DMS114 treated with DMSO at 0.1 percent for 48 hours (cell line): ENCODE data around the gene GPR141.
"Not testable (repeated sequence)": the region's sequence is repeated elsewhere in the genome, so short reads cannot be mapped to it uniquely, and the experiment has no call there.

Experiments
- DNase-seq: peaks from one replicate; lab custom pipeline; 2025; ENCODE audit not compliant: unreplicated experiment; lab: John Stamatoyannopoulos, UW

The GPR141 gene

GRCh38 chr7:37686556-37687345, 3.2 kb downstream of the GPR141 start:
- DNase-seq: no peak

- DNase-seq: no peak
Measured at GRCh38 chr7:37690206-37690605, 6.6 kb downstream of the GPR141 start.

GRCh38 chr7:37694208-37695094, 10.9 kb downstream of the GPR141 start:
- no peak for DNase-seq

- no peak for DNase-seq
Measured at GRCh38 chr7:37698276-37698675, 14.7 kb downstream of the GPR141 start.

- no peak for DNase-seq
Measured at GRCh38 chr7:37698782-37699181, 15.2 kb downstream of the GPR141 start.

GRCh38 chr7:37701769-37702168, 18.2 kb downstream of the GPR141 start:
- DNase-seq: no peak

- DNase-seq: no peak
Measured at GRCh38 chr7:37703361-37703760, 19.8 kb downstream of the GPR141 start.

GRCh38 chr7:37704328-37704833, 20.8 kb downstream of the GPR141 start:
- not testable (repeated sequence) for DNase-seq

GRCh38 chr7:37705976-37706375, 22.4 kb downstream of the GPR141 start:
- no peak for DNase-seq

GRCh38 chr7:37706804-37707203, 23.2 kb downstream of the GPR141 start:
- DNase-seq: no peak

GRCh38 chr7:37707754-37708485, 24.4 kb downstream of the GPR141 start:
- DNase-seq: no peak

GRCh38 chr7:37709631-37710509, 26.3 kb downstream of the GPR141 start:
- DNase-seq: no peak

GRCh38 chr7:37713613-37714012, 30.0 kb downstream of the GPR141 start:
- no peak for DNase-seq

GRCh38 chr7:37714606-37715005, 31.0 kb downstream of the GPR141 start:
- DNase-seq: no peak

- no peak for DNase-seq
Measured at GRCh38 chr7:37718585-37718984, 35.0 kb downstream of the GPR141 start.

GRCh38 chr7:37719077-37719476, 35.5 kb downstream of the GPR141 start:
- no peak for DNase-seq

- no peak for DNase-seq
Measured at GRCh38 chr7:37724732-37725131, 41.2 kb downstream of the GPR141 start.

GRCh38 chr7:37726016-37726415, 42.5 kb downstream of the GPR141 start:
- DNase-seq: no peak

GRCh38 chr7:37728747-37729146, 45.2 kb downstream of the GPR141 start:
- no peak for DNase-seq

- no peak for DNase-seq
Measured at GRCh38 chr7:37729181-37729580, 45.6 kb downstream of the GPR141 start.
